GM23338 (cell line): ENCODE measurements around the gene IL15RA. TPM values are rescaled to one million over a fixed set of nuclear protein-coding genes. Genes with fewer than 3 reads are reported as not detected.

ENCODE experiments used
- ATAC-seq: fragments of 200-7000 bp; cut with Tn5 transposase; 3 replicates; pipeline ENCODE4 v1.9.1; 2020
- DNase-seq: peaks from one replicate; pipeline ENCODE4 v3.0.0-alpha.2; 2015; ENCODE audit warnings: low spot score
- H2AFZ ChIP-seq: fragments of 200-600 bp; sonication (generic); 2 replicates; pipeline ENCODE4 v1.8.0; 2016; ENCODE audit warnings: antibody characterized with exemption, mild to moderate bottlenecking, moderate library complexity
- H3F3A ChIP-seq: fragments of 200-600 bp; sonication (generic); replicated peaks from 2 replicates; pipeline ENCODE4 v1.8.0; 2017; ENCODE audit warnings: antibody characterized with exemption, mixed run types, low read depth
- H3K27ac ChIP-seq: fragments of 200-600 bp; sonication (generic); 2 replicates; pipeline ENCODE4 v1.6.1; 2016; ENCODE audit warnings: low read depth
- H3K27me3 ChIP-seq: fragments of 200-600 bp; sonication (generic); 2 replicates; pipeline ENCODE4 v1.8.0; 2016; ENCODE audit warnings: mild to moderate bottlenecking, mixed run types, moderate library complexity; ENCODE audit not compliant: insufficient read depth
- H3K36me3 ChIP-seq: fragments of 200-600 bp; sonication (generic); 2 replicates; pipeline ENCODE4 v1.8.0; 2016; ENCODE audit warnings: mild to moderate bottlenecking; ENCODE audit not compliant: insufficient read depth
- H3K4me1 ChIP-seq: fragments of 200-600 bp; sonication (generic); 2 replicates; pipeline ENCODE4 v1.8.0; 2016; ENCODE audit warnings: mild to moderate bottlenecking, moderate library complexity; ENCODE audit not compliant: insufficient read depth
- H3K4me2 ChIP-seq: fragments of 200-600 bp; sonication (generic); 2 replicates; pipeline ENCODE4 v1.7.1; 2017; ENCODE audit warnings: mixed run types
- H3K4me3 ChIP-seq: fragments of 200-600 bp; sonication (generic); 2 replicates; pipeline ENCODE4 v1.6.1; 2016; ENCODE audit warnings: mixed run types
- H3K79me2 ChIP-seq: fragments of 200-600 bp; sonication (generic); replicated peaks from 2 replicates; pipeline ENCODE4 v1.8.0; 2017; ENCODE audit warnings: mild to moderate bottlenecking; ENCODE audit not compliant: insufficient read depth
- H3K9me2 ChIP-seq: fragments of 200-600 bp; sonication (generic); 2 replicates; pipeline ENCODE4 v1.8.0; 2017; ENCODE audit not compliant: insufficient read depth
- H4K20me1 ChIP-seq: fragments of 200-600 bp; sonication (generic); replicated peaks from 2 replicates; pipeline ENCODE4 v1.8.0; 2017; ENCODE audit warnings: mild to moderate bottlenecking; ENCODE audit not compliant: insufficient read depth
- H3K27ac Mint-ChIP-seq: 2 replicates; pipeline ENCODE4 v1.8.0; 2020; ENCODE audit warnings: inconsistent platforms, mild to moderate bottlenecking, moderate library complexity, mixed read lengths
- H3K27me3 Mint-ChIP-seq: 3 replicates; pipeline ENCODE4 v1.8.0; 2022; ENCODE audit warnings: low read depth, mild to moderate bottlenecking, moderate library complexity, mixed read lengths, inconsistent platforms; ENCODE audit not compliant: insufficient read depth, poor library complexity
- H3K36me3 Mint-ChIP-seq: 3 replicates; pipeline ENCODE4 v1.8.0; 2021; ENCODE audit warnings: low read depth, mild to moderate bottlenecking, inconsistent platforms, moderate library complexity, mixed read lengths
- H3K4me1 Mint-ChIP-seq: 3 replicates; pipeline ENCODE4 v1.8.0; 2020; ENCODE audit warnings: mild to moderate bottlenecking, inconsistent platforms, mixed read lengths
- H3K4me3 Mint-ChIP-seq: 3 replicates; pipeline ENCODE4 v1.8.0; 2021; ENCODE audit warnings: moderate library complexity, mild to moderate bottlenecking, inconsistent platforms, mixed read lengths
- H3K9me3 Mint-ChIP-seq: 3 replicates; pipeline ENCODE4 v1.8.0; 2020; ENCODE audit warnings: moderate library complexity, mild to moderate bottlenecking, inconsistent platforms, mixed read lengths
- CREB1 ChIP-seq: fragments of 250-450 bp; sonication (Bioruptor Pico); IDR thresholded peaks from 2 replicates; pipeline ENCODE4 v1.5.0; 2020; ENCODE audit warnings: low read depth, mild to moderate bottlenecking, moderate library complexity
- EZH2 ChIP-seq: fragments of 200-600 bp; sonication (generic); IDR thresholded peaks from one replicate; pipeline ENCODE4 v1.8.0; 2017; ENCODE audit warnings: antibody characterized with exemption, mild to moderate bottlenecking, low read depth; ENCODE audit not compliant: unreplicated experiment
- JUNB ChIP-seq: IDR thresholded peaks from one replicate; pipeline ENCODE4 v1.6.1; 2016; ENCODE audit warnings: antibody characterized with exemption; ENCODE audit not compliant: unreplicated experiment
- POLR2AphosphoS5 ChIP-seq: IDR thresholded peaks from 2 replicates; pipeline ENCODE4 v1.6.1; 2016; ENCODE audit warnings: antibody characterized with exemption, low read depth
- STAT1 ChIP-seq: IDR thresholded peaks from one replicate; pipeline ENCODE4 v1.6.1; 2016; ENCODE audit warnings: antibody characterized with exemption; ENCODE audit not compliant: unreplicated experiment
- polyA plus RNA-seq: library from polyadenylated mRNA; unstranded; fragments of >200 nt; fragmentation: Nextera tagmentation; extraction: Ambion mirVana; gene quantifications from 2 replicates; pipeline ENCODE4 v1.2.1, GENCODE V29; 2016
- total RNA-seq: library from RNA; depleted of rRNA; stranded (reverse); fragments of >200 nt; shearing (Covaris generic); gene quantifications from 2 replicates; pipeline ENCODE4 v1.2.3, GENCODE V29; 2014
- TF ChIP-seq, protein P1 (sequence below): IDR thresholded peaks from 2 replicates; pipeline ENCODE4 v1.6.1; 2016; ENCODE audit warnings: antibody characterized with exemption
- TF ChIP-seq, protein P2 (sequence below): fragments of 250-450 bp; sonication (Bioruptor Pico); IDR thresholded peaks from 2 replicates; pipeline ENCODE4 v1.5.0; 2020; ENCODE audit warnings: mild to moderate bottlenecking, moderate library complexity
- TF ChIP-seq, protein P3 (sequence below): IDR thresholded peaks from one replicate; pipeline ENCODE4 v1.6.1; 2018; ENCODE audit warnings: antibody characterized with exemption; ENCODE audit not compliant: unreplicated experiment

IL15RA gene
- total and polyA plus RNA-seq, 2 experiments from 2014 or later = 1.6 to 2.2 TPM

DNA sequence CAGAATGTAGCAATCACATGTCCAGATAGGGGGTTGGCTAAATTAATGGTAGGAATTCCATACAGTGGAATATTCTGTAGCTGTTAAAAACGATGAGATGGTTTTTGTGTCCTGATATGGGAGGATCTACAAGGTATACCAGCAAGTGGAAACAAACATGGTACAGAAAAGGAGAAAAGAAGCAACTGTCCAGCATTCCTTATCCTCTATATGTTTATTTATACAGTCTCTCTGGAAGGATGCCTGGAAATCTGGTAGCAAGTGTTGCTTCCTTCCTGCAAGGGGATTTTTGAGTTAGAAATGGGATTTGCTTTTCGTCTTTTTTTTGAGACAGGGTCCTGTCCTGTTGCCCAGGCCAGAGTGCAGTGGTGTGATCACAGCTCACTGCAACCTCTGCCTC, 19.3 kb downstream of the IL15RA start:
- Histone ChIP-seq H3K9me2 (no peaks in the 10 kb centered on the region), H3K27ac (no peak overlapping the region), H3K4me2 (no peak overlapping the region), H3F3A (no peaks in the 10 kb centered on the region), H3K79me2 (no peaks in the 10 kb centered on the region), H4K20me1 (no peaks in the 10 kb centered on the region), H2AFZ (no peak overlapping the region), H3K27me3 (no peaks in the 10 kb centered on the region), H3K4me3 (no peak overlapping the region), H3K4me1 (no peaks in the 10 kb centered on the region; the same call in 1 of the 2 replicates), H3K36me3 (no peaks in the 10 kb centered on the region)
- Mint-ChIP-seq H3K36me3 (no peaks in the 10 kb centered on the region), H3K27me3 (peaks cover 8% of the 10 kb centered on the region), H3K4me3 (no peak overlapping the region), H3K27ac (no peak overlapping the region), H3K9me3 (no peaks in the 10 kb centered on the region), H3K4me1 (peaks cover 9% of the 10 kb centered on the region)
- no peak for ATAC-seq
- no peak for DNase-seq
- TF ChIP-seq STAT1 (no peak), POLR2AphosphoS5 (no peak), JUNB (no peak), EZH2 (no peak), CREB1 (CRISPR knock-in tag) (no peak)
- TF ChIP-seq, protein P1, sequence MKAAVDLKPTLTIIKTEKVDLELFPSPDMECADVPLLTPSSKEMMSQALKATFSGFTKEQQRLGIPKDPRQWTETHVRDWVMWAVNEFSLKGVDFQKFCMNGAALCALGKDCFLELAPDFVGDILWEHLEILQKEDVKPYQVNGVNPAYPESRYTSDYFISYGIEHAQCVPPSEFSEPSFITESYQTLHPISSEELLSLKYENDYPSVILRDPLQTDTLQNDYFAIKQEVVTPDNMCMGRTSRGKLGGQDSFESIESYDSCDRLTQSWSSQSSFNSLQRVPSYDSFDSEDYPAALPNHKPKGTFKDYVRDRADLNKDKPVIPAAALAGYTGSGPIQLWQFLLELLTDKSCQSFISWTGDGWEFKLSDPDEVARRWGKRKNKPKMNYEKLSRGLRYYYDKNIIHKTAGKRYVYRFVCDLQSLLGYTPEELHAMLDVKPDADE = no peak
- TF ChIP-seq, protein P2, sequence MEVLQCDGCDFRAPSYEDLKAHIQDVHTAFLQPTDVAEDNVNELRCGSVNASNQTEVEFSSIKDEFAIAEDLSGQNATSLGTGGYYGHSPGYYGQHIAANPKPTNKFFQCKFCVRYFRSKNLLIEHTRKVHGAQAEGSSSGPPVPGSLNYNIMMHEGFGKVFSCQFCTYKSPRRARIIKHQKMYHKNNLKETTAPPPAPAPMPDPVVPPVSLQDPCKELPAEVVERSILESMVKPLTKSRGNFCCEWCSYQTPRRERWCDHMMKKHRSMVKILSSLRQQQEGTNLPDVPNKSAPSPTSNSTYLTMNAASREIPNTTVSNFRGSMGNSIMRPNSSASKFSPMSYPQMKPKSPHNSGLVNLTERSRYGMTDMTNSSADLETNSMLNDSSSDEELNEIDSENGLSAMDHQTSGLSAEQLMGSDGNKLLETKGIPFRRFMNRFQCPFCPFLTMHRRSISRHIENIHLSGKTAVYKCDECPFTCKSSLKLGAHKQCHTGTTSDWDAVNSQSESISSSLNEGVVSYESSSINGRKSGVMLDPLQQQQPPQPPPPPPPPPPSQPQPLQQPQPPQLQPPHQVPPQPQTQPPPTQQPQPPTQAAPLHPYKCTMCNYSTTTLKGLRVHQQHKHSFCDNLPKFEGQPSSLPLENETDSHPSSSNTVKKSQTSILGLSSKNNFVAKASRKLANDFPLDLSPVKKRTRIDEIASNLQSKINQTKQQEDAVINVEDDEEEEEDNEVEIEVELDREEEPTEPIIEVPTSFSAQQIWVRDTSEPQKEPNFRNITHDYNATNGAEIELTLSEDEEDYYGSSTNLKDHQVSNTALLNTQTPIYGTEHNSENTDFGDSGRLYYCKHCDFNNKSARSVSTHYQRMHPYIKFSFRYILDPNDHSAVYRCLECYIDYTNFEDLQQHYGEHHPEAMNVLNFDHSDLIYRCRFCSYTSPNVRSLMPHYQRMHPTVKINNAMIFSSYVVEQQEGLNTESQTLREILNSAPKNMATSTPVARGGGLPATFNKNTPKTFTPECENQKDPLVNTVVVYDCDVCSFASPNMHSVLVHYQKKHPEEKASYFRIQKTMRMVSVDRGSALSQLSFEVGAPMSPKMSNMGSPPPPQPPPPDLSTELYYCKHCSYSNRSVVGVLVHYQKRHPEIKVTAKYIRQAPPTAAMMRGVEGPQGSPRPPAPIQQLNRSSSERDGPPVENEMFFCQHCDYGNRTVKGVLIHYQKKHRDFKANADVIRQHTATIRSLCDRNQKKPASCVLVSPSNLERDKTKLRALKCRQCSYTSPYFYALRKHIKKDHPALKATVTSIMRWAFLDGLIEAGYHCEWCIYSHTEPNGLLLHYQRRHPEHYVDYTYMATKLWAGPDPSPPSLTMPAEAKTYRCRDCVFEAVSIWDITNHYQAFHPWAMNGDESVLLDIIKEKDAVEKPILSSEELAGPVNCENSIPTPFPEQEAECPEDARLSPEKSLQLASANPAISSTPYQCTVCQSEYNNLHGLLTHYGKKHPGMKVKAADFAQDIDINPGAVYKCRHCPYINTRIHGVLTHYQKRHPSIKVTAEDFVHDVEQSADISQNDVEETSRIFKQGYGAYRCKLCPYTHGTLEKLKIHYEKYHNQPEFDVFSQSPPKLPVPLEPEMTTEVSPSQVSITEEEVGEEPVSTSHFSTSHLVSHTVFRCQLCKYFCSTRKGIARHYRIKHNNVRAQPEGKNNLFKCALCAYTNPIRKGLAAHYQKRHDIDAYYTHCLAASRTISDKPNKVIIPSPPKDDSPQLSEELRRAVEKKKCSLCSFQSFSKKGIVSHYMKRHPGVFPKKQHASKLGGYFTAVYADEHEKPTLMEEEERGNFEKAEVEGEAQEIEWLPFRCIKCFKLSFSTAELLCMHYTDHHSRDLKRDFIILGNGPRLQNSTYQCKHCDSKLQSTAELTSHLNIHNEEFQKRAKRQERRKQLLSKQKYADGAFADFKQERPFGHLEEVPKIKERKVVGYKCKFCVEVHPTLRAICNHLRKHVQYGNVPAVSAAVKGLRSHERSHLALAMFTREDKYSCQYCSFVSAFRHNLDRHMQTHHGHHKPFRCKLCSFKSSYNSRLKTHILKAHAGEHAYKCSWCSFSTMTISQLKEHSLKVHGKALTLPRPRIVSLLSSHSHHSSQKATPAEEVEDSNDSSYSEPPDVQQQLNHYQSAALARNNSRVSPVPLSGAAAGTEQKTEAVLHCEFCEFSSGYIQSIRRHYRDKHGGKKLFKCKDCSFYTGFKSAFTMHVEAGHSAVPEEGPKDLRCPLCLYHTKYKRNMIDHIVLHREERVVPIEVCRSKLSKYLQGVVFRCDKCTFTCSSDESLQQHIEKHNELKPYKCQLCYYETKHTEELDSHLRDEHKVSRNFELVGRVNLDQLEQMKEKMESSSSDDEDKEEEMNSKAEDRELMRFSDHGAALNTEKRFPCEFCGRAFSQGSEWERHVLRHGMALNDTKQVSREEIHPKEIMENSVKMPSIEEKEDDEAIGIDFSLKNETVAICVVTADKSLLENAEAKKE (CRISPR knock-in tag) = no peak
- TF ChIP-seq, protein P3, sequence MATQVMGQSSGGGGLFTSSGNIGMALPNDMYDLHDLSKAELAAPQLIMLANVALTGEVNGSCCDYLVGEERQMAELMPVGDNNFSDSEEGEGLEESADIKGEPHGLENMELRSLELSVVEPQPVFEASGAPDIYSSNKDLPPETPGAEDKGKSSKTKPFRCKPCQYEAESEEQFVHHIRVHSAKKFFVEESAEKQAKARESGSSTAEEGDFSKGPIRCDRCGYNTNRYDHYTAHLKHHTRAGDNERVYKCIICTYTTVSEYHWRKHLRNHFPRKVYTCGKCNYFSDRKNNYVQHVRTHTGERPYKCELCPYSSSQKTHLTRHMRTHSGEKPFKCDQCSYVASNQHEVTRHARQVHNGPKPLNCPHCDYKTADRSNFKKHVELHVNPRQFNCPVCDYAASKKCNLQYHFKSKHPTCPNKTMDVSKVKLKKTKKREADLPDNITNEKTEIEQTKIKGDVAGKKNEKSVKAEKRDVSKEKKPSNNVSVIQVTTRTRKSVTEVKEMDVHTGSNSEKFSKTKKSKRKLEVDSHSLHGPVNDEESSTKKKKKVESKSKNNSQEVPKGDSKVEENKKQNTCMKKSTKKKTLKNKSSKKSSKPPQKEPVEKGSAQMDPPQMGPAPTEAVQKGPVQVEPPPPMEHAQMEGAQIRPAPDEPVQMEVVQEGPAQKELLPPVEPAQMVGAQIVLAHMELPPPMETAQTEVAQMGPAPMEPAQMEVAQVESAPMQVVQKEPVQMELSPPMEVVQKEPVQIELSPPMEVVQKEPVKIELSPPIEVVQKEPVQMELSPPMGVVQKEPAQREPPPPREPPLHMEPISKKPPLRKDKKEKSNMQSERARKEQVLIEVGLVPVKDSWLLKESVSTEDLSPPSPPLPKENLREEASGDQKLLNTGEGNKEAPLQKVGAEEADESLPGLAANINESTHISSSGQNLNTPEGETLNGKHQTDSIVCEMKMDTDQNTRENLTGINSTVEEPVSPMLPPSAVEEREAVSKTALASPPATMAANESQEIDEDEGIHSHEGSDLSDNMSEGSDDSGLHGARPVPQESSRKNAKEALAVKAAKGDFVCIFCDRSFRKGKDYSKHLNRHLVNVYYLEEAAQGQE = no peak
